ENCODE results near the gene TKT. TPM values are rescaled to one million over a fixed set of nuclear protein-coding genes. Genes with fewer than 3 reads are reported as not detected.

TKT gene, protein sequence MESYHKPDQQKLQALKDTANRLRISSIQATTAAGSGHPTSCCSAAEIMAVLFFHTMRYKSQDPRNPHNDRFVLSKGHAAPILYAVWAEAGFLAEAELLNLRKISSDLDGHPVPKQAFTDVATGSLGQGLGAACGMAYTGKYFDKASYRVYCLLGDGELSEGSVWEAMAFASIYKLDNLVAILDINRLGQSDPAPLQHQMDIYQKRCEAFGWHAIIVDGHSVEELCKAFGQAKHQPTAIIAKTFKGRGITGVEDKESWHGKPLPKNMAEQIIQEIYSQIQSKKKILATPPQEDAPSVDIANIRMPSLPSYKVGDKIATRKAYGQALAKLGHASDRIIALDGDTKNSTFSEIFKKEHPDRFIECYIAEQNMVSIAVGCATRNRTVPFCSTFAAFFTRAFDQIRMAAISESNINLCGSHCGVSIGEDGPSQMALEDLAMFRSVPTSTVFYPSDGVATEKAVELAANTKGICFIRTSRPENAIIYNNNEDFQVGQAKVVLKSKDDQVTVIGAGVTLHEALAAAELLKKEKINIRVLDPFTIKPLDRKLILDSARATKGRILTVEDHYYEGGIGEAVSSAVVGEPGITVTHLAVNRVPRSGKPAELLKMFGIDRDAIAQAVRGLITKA
- total RNA-seq: 423 TPM

DNA sequence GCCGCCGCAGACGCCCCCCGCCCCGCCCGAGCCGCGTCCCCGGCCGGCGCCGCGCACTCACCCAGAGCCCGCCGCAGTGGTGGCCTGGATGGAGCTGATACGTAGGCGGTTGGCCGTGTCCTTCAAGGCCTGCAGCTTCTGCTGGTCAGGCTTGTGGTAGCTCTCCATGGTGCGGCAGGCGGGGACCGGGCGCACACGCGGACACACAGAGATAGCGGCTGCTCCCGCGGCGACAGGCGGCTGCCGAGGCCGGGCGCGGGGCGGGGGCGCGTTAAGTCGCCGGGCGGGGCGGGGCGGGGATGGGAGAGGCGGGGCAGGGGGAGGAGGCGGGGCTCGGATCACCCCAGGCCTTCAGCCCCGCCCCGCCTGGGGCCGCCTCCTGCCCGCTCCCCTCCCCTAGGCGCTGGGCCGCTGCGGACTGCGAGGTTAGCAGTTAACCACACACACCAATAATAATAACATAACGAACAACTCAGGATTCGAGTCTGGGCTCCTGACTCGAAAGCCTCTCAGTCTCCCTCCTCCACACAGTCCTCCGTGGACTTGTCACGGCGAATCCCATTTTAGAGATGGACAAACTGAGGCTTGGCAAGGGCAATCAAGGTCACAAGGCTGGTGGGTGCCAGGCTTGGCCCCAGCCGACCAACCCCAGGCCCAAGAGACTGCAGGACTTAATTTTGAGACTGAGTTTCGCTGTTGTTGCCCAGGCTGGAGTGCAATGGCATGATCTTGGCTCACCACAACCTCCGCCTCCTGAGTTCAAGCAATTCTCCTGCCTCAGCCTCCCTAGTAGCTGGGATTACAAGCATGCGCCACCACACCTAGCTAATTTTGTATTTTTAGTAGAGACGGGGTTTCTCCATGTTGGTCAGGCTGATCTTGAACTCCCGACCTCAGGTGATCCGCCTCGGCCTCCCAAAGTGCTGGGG is at the start of gene TKT:
TKT (minus strand) TSS at position 248 of the 929 bp plus-strand sequence; CDS start at position 168, 80 bp downstream.
- no peak for DNase-seq (ENCODE audit: extremely low spot score in 2 of 2)
- peaks cover 36% of the 10 kb centered on the region for H3K4me1 ChIP-seq
- H3K9me3 ChIP-seq: no peaks in the 10 kb centered on the region
- H3K27ac ChIP-seq: peak within 1 kb of the TSS; percentile 79
- no peaks in the 10 kb centered on the region for H3K27me3 ChIP-seq
- intact Hi-C loops (cut with DNase I): no loop called here
- H3K4me3 ChIP-seq: peak within 1 kb of the TSS; percentile 86 to 96
- no peaks in the 10 kb centered on the region for H3K36me3 ChIP-seq
- TF ChIP-seq, protein P1, sequence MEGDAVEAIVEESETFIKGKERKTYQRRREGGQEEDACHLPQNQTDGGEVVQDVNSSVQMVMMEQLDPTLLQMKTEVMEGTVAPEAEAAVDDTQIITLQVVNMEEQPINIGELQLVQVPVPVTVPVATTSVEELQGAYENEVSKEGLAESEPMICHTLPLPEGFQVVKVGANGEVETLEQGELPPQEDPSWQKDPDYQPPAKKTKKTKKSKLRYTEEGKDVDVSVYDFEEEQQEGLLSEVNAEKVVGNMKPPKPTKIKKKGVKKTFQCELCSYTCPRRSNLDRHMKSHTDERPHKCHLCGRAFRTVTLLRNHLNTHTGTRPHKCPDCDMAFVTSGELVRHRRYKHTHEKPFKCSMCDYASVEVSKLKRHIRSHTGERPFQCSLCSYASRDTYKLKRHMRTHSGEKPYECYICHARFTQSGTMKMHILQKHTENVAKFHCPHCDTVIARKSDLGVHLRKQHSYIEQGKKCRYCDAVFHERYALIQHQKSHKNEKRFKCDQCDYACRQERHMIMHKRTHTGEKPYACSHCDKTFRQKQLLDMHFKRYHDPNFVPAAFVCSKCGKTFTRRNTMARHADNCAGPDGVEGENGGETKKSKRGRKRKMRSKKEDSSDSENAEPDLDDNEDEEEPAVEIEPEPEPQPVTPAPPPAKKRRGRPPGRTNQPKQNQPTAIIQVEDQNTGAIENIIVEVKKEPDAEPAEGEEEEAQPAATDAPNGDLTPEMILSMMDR (IDR thresholded peaks at IDR 0.05): no peak
- peak in 1 of 2 donors; percentile 51 for TF ChIP-seq POLR2A (IDR thresholded peaks at IDR 0.05)
- peak in 1 of 2 donors; percentile 68 for TF ChIP-seq POLR2AphosphoS5 (IDR thresholded peaks at IDR 0.05; ENCODE audit: insufficient read depth in 1 of 2, low read depth in 1 of 2)

DNA sequence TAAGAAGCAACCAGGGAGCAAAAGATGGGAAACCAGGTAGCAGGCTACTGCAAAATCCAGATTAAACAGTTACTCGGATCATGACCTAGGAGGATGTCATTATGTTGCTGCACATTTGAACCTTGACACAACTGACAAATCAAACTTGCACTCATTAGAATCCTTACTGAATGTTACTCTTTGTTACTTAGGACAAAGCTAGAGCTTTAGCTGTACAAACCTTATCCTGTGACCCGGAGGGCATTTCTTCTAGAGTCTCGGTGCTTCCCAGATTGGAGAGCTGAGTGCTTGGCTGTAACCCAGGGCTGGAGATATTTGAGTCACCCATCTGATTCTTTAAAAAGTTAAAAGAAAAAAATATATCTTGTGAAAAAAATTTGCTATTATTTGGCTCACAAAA is 48.1 kb upstream of the TKT start:
- DNase-seq (ENCODE audit: extremely low spot score in 2 of 2): no peak
- Histone ChIP-seq H3K4me3 (no peak overlapping the region), H3K27ac (no peak overlapping the region), H3K4me1 (peaks cover 4% of the 10 kb centered on the region), H3K27me3 (no peaks in the 10 kb centered on the region), H3K36me3 (peaks cover 0 to 47% of the 10 kb centered on the region in 2 donors), H3K9me3 (no peaks in the 10 kb centered on the region)
- intact Hi-C loops (cut with DNase I): no loop called here
- TF ChIP-seq, protein P1 (IDR thresholded peaks at IDR 0.05): no peak
- TF ChIP-seq POLR2A (IDR thresholded peaks at IDR 0.05): no peak
- no peak for TF ChIP-seq POLR2AphosphoS5 (IDR thresholded peaks at IDR 0.05; ENCODE audit: insufficient read depth in 1 of 2, low read depth in 1 of 2)

DNA sequence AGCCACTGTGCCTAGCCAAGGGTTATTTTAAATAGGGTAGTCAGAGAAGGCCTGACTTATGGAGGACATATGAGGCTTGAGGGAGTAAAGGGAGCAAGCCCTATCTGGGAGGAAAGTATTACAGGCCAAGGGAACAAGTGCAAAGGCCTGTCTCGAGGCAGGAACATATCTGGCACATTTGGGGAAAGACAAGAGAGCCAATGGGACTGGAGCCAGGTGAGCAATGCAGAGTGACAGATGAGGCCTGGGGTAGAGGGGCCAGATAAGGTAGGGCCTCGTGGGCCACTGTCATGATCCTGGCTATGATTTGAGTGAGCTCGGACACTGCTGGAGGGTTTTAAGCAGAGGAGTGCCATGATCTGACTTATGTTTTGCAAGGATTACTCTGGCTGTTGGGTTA is 47.7 kb upstream of the TKT start:
- Histone ChIP-seq H3K4me1 (peaks cover 4% of the 10 kb centered on the region), H3K27ac (no peak overlapping the region), H3K4me3 (no peak overlapping the region), H3K36me3 (peaks cover 0 to 47% of the 10 kb centered on the region in 2 donors), H3K9me3 (no peaks in the 10 kb centered on the region), H3K27me3 (no peaks in the 10 kb centered on the region)
- intact Hi-C loops (cut with DNase I): no loop called here
- TF ChIP-seq POLR2AphosphoS5 (IDR thresholded peaks at IDR 0.05; ENCODE audit: insufficient read depth in 1 of 2, low read depth in 1 of 2) (no peak), POLR2A (IDR thresholded peaks at IDR 0.05) (no peak)
- TF ChIP-seq, protein P1 (IDR thresholded peaks at IDR 0.05): no peak
- no peak for DNase-seq (ENCODE audit: extremely low spot score in 2 of 2)

DNA sequence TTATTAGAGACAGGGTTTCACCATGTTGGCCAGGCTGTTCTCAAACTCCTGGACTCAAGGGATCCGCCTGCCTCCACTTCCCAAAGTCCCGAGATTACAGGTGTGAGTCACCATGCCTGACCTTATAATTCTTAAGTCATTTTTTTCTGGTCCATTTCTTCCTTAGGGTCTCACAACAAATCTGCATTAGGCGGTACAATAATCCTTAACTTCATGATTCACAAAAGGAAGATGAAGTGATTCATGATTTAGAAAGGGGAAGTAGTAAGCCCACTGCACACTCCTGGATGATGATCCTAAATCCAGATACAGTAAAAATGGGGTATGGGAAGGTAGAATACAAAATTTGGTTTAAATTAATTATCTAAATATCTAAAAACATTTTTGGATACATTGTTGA is 45.0 kb upstream of the TKT start:
- no peak for DNase-seq (ENCODE audit: extremely low spot score in 2 of 2)
- H3K27me3 ChIP-seq: no peaks in the 10 kb centered on the region
- peaks cover 4% of the 10 kb centered on the region for H3K4me1 ChIP-seq
- no peaks in the 10 kb centered on the region for H3K9me3 ChIP-seq
- H3K27ac ChIP-seq: no peak overlapping the region
- no peak for TF ChIP-seq POLR2AphosphoS5 (IDR thresholded peaks at IDR 0.05; ENCODE audit: insufficient read depth in 1 of 2, low read depth in 1 of 2)
- TF ChIP-seq POLR2A (IDR thresholded peaks at IDR 0.05): no peak
- TF ChIP-seq, protein P1 (IDR thresholded peaks at IDR 0.05): no peak
- peaks cover 0 to 44% of the 10 kb centered on the region in 2 donors for H3K36me3 ChIP-seq
- intact Hi-C loops (cut with DNase I): no loop called here
- no peak overlapping the region for H3K4me3 ChIP-seq

All from vagina (tissue), 2 donors.